Activated T-helper 2 cell treated with anti-CD3 and anti-CD28 coated beads, Interferon-gamma antibody, Interleukin-2, Interleukin-4, amounts not matched to agents 10 μg/mL and 5 μg/mL and 100 μg/mL, durations not matched to agents 14 hours and 24 hours and 36 hours (primary cell): ENCODE data around the gene DUSP12. TPM values are rescaled to one million over a fixed set of nuclear protein-coding genes. Genes with fewer than 3 reads are reported as not detected.
"Not testable (repeated sequence)": the region's sequence is repeated elsewhere in the genome, so short reads cannot be mapped to it uniquely, and the experiment has no call there.

Experiments used
- DNase-seq: peaks from one replicate; pipeline ENCODE4 v3.0.0; 2021; ENCODE audit warnings: low spot score
- H3K27ac Mint-ChIP-seq: one replicate; pipeline ENCODE4 v1.8.0; 2021; ENCODE audit warnings: mixed read lengths
- H3K27me3 Mint-ChIP-seq: one replicate; pipeline ENCODE4 v1.8.0; 2021; ENCODE audit warnings: low read depth, mixed read lengths
- H3K36me3 Mint-ChIP-seq: one replicate; pipeline ENCODE4 v1.8.0; 2021; ENCODE audit warnings: low read depth, mixed read lengths
- H3K4me1 Mint-ChIP-seq: one replicate; pipeline ENCODE4 v1.8.0; 2021; ENCODE audit warnings: low read depth, mixed read lengths
- H3K4me3 Mint-ChIP-seq: one replicate; pipeline ENCODE4 v1.8.0; 2021; ENCODE audit warnings: low read depth, mild to moderate bottlenecking, moderate library complexity, mixed read lengths
- H3K9me3 Mint-ChIP-seq: one replicate; pipeline ENCODE4 v1.8.0; 2021; ENCODE audit warnings: mixed read lengths
- intact Hi-C: fragments of 100-400 bp; cut with micrococcal nuclease; formaldehyde crosslinking; loops from one replicate; pipeline ENCODE4 v1.15.1; 2023
- total RNA-seq: library from RNA; stranded (reverse); gene quantifications from 2 replicates; pipeline ENCODE4 v1.2.3, GENCODE V29; 2022

DUSP12 gene
- total RNA-seq, 1 donor from 2014 or later: 38.0 TPM

DNA sequence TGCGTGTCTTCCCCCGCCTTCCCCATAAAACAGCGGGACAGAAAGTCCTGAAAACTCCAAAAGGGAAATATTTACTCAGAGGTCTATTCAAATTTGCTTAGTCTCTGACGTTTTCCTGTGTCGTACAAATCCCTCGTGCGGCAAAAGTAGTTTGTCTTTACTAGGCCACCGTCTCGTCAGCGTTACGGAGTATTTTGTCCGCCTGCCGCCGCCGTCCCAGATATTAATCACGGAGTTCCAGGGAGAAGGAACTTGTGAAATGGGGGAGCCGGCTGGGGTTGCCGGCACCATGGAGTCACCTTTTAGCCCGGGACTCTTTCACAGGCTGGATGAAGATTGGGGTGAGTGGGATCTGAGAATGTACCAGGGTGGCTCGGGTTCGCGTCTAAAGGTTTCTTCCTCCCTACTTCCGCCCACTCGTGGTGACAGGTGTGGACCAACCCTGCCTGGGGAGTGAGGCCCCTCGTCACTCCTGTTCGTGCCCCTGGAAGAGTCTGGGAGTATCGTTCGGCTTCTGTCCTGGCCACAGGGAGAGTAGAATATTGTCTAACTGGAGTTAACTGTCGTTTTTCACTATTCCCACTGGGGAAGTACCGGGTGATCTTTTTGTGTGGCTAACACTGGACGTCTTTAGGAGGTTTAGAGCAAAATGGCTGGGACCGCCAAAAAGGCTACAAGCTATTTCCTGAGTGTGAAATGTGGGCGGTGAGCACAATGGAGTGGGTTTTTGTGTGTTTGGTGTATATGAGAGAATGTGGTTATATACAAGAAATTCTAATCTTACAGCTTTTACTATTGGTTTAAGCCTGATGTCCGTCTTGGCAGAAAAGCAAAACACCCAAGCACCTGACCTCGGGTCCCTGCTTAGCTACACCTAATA lies 16.8 kb downstream of the DUSP12 start, which contains the start of gene ATF6:
Gene ATF6 (plus strand): TSS at position 219 of the 880 bp plus-strand sequence. CDS start 41 bp downstream, at position 260.
- Mint-ChIP-seq H3K4me1 (peaks cover 40% of the 10 kb centered on the region), H3K4me3 (peak within 1 kb of the TSS; percentile 97), H3K9me3 (no peaks in the 10 kb centered on the region), H3K27me3 (no peaks in the 10 kb centered on the region), H3K36me3 (peaks cover 5% of the 10 kb centered on the region), H3K27ac (peak within 1 kb of the TSS; percentile 96)
- intact Hi-C loops: loop anchor here (1.0 to 10.0 kb wide), 3 partner anchors 16 to 795 kb away; partner anchors contain the start of gene UAP1
- peak; percentile 77 for DNase-seq

DNA sequence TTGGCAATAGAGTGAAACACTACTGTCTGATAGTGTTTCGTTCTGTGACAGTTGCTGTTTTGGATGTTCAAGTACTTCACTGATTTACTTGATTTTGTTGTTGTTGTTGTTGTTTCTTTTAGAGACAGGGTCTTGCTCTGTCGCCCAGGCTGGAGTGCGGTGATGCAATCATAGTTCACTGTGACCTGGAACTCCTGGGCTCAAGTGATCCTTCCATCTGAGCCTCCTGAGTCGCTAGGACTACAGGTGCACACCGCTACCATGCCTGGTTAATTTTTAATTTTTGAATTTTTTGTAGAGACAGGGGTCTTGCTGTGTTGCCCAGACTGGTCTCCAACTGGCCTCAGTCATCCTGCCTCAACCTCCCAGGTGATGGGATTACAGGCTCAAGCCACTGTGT lies 18.9 kb downstream of the DUSP12 start:
- Mint-ChIP-seq H3K4me1 (peaks cover 30% of the 10 kb centered on the region), H3K36me3 (peaks cover 5% of the 10 kb centered on the region), H3K4me3 (peak overlapping the region; percentile 97), H3K27ac (no peak overlapping the region), H3K9me3 (no peaks in the 10 kb centered on the region), H3K27me3 (no peaks in the 10 kb centered on the region)
- intact Hi-C loops: loop anchor here (10.0 kb wide), 1 partner anchor 266 kb away; no protein-coding TSS in a partner anchor
- DNase-seq: no peak

DNA sequence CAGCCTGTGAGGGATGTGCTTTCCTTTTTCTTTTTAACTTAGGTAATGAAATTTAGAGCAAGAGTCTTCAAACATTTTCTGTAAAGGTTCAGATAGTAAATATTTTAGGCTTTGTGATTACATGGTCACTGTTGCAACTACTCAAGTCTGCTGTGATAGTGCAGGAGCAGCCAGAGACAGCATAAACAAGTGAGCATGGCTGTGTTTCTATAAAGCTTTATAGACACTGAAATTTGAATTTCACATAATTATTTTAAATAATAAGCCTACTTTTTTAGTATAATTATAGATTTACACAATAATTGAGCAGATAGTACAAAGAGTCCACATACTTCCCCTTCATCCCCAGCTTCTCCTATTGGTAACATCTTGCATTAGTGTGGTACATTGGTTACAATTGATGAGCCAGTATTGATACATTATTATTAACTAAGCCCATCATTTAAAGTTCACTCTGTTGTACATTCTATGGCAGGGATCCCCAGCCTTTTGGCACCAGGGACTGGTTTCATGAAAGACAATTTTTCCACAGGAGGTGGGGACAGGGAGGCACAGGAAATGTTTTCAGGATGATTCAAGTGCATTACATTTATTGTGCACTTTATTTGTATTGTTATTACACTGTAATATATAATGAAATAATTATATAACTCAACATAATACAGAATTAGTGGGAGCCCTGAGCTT lies 19.5 kb downstream of the DUSP12 start:
- intact Hi-C loops: loop anchor here (10.0 kb wide), 1 partner anchor 266 kb away; no protein-coding TSS in a partner anchor
- Mint-ChIP-seq H3K4me3 (no peak overlapping the region), H3K4me1 (peaks cover 30% of the 10 kb centered on the region), H3K36me3 (peaks cover 5% of the 10 kb centered on the region), H3K9me3 (no peaks in the 10 kb centered on the region), H3K27me3 (no peaks in the 10 kb centered on the region), H3K27ac (no peak overlapping the region)
- no peak for DNase-seq

DNA sequence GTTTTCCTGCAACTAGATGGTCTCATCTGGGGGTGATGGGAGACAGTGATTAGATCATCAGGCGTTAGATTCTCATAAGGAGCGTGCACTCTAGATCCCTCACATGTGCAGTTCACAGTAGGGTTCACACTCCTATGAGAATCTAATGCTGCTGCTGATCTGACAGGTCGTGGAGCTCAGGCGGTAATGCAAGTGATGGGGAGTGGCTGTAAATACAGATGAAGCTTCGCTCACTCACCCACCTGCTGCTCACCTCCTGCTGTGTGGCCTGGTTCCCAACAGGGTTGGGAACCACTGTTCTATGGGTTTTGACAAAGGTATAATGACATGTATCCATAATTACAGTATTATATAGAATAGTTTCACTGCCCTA lies 20.1 kb downstream of the DUSP12 start:
- H3K9me3 Mint-ChIP-seq, H3K36me3 Mint-ChIP-seq, H3K27ac Mint-ChIP-seq, H3K4me3 Mint-ChIP-seq, DNase-seq, H3K27me3 Mint-ChIP-seq: not testable (repeated sequence)
- peaks cover 30% of the 10 kb centered on the region for H3K4me1 Mint-ChIP-seq
- intact Hi-C loops: loop anchor here (5.0 to 10.0 kb wide), 2 partner anchors 193 to 265 kb away; no protein-coding TSS in a partner anchor

DNA sequence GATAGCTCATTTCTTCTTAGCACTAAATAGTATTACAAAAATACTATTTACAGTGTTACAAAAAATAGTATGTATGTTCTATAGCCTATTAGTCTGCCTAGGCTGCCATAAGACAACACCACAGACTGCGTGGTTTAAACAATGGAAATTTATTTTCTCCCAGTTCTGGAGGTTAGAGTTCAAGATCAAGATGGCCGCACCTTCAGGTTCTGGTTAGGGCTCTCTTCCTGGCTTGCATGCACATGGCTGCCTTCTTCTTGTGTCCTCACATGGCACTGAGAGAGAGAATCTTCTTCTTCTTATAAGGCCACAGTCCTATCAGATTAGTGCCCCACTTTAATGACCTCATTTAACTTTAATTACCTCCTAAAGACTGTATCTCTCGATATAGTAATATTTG lies 20.7 kb downstream of the DUSP12 start:
- peak overlapping the region; percentile 50 for H3K27ac Mint-ChIP-seq
- peaks cover 30% of the 10 kb centered on the region for H3K4me1 Mint-ChIP-seq
- no peak for DNase-seq
- no peaks in the 10 kb centered on the region for H3K9me3 Mint-ChIP-seq
- peaks cover 5% of the 10 kb centered on the region for H3K36me3 Mint-ChIP-seq
- no peaks in the 10 kb centered on the region for H3K27me3 Mint-ChIP-seq
- intact Hi-C loops: loop anchor here (5.0 kb wide), 1 partner anchor 192 kb away; no protein-coding TSS in a partner anchor
- H3K4me3 Mint-ChIP-seq: peak overlapping the region; percentile 36

DNA sequence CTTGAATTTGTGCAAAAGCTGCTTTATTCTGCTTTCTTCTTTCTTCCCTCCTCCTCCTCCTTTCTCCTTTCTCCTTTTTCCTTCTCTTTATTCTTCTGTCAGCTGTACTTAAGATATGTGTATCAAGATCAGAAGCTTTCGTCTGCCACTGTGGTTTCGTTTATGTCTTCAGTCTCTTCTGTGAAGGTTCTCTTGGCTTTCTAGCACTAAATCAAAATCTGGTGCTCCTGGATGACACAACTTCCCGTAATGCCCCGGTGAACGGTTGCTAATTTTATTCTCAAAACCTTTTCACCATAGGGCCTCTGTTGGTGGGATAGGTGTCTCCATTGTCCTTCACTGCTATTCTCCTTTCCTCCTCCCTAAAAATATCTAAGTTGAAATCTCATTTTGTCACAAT lies 21.6 kb downstream of the DUSP12 start:
- Mint-ChIP-seq H3K27me3 (no peaks in the 10 kb centered on the region), H3K9me3 (no peaks in the 10 kb centered on the region), H3K4me1 (peaks cover 30% of the 10 kb centered on the region), H3K36me3 (peaks cover 5% of the 10 kb centered on the region), H3K4me3 (no peak overlapping the region), H3K27ac (no peak overlapping the region)
- no peak for DNase-seq
- intact Hi-C loops: loop anchor here (5.0 kb wide), 1 partner anchor 191 kb away; no protein-coding TSS in a partner anchor

DNA sequence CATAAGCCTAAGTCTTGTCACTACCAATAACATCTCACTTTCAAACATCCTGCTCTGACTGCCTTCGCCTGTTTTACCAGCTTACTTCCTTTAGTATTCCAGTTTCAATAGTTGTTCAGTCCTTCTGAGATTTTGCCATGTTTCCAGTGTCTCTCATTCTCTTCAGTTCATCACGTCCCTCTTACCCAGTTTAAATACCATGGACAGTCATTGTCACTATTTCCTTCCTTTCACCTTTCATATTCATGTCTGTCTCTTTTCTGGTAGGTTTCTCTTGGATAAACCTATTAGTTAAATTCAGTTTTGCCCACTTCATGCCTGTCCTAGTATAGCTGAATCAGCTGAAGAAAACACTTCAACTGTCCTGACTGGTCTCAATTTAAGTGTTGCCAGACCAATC lies 22.4 kb downstream of the DUSP12 start:
- Mint-ChIP-seq H3K27me3 (no peaks in the 10 kb centered on the region), H3K36me3 (peaks cover 5% of the 10 kb centered on the region), H3K4me3 (no peak overlapping the region), H3K9me3 (no peaks in the 10 kb centered on the region), H3K4me1 (peaks cover 28% of the 10 kb centered on the region), H3K27ac (no peak overlapping the region)
- DNase-seq: no peak
- intact Hi-C loops: loop anchor here (2.0 to 5.0 kb wide), 2 partner anchors 17 to 190 kb away; no protein-coding TSS in a partner anchor

DNA sequence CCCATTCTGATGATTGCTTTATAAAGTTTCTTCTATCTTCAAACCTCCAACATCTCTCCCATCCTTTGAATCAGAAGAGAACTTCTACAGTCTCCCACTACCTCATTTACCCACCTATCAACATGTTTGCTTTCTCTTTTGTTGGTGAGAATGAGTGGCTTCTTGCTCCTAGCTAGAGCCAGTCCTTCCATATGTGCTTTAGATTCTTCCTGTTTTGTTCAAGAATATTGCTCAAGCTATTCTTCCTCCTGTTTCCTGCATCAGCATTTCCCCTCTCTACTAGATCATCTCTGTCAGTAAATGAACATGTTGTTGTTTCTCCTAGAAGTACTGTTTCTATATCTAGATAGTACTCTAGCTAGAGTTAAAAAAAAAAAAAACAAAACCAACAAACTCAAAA lies 22.8 kb downstream of the DUSP12 start:
- H3K27me3 Mint-ChIP-seq: no peaks in the 10 kb centered on the region

DNA sequence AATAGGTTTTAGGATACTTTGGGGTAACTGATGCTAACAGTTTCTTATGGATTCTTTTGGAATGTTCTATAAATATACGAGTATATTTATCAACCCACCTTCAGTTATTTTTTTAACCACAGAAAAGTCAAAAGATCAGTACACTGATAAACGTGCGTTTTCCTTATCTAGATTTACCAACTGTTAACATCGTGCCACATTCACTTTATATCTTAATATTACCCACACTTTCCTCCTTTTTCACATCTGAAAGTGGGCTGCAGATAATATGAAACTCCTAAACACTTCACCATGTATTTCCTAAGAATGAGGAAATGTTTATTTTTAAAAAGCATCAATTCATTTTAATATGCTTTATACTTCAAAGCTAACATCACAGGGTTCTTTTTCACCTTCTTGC lies 24.2 kb downstream of the DUSP12 start:
- Mint-ChIP-seq H3K36me3 (peaks cover 4% of the 10 kb centered on the region), H3K27ac (peak overlapping the region; percentile 2), H3K27me3 (no peaks in the 10 kb centered on the region), H3K4me3 (peak overlapping the region; percentile 27), H3K4me1 (peaks cover 26% of the 10 kb centered on the region), H3K9me3 (no peaks in the 10 kb centered on the region)
- no peak for DNase-seq
- intact Hi-C loops: loop anchor here (2.0 to 5.0 kb wide), 2 partner anchors 15 to 189 kb away; no protein-coding TSS in a partner anchor

More for the DNA sequence above, 22.8 kb downstream of the DUSP12 start:
- intact Hi-C loops: loop anchor here (2.0 to 5.0 kb wide), 2 partner anchors 16 to 190 kb away; no protein-coding TSS in a partner anchor
- Mint-ChIP-seq H3K36me3 (peaks cover 5% of the 10 kb centered on the region), H3K27ac (no peak overlapping the region), H3K9me3 (no peaks in the 10 kb centered on the region), H3K4me3 (no peak overlapping the region), H3K4me1 (peaks cover 26% of the 10 kb centered on the region)
- DNase-seq: no peak

DNA sequence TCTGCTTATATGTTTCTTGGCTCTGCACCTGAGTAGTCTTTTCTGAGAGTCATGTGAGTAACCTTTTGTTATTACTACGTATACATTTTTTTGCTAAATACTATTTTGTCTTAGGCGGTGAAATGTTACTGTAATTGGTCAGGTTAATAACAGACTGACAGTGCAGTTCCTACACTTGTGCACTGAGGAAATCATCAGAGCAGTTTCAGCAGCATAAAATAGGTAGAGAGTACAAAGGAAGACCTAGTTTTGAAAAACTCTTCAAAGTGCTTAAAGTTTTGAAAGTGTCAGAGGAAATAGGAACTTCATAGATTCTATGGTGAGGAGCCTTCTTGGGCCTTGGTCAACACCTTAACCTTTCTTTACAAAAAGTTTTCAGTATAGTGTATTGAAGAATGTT lies 27.7 kb downstream of the DUSP12 start:
- intact Hi-C loops: no loop called here
- H3K4me3 Mint-ChIP-seq: no peak overlapping the region
- H3K4me1 Mint-ChIP-seq: peaks cover 25% of the 10 kb centered on the region
- H3K27ac Mint-ChIP-seq: no peak overlapping the region
- H3K36me3 Mint-ChIP-seq: peaks cover 15% of the 10 kb centered on the region
- H3K27me3 Mint-ChIP-seq: no peaks in the 10 kb centered on the region
- H3K9me3 Mint-ChIP-seq: no peaks in the 10 kb centered on the region
- DNase-seq: no peak

DNA sequence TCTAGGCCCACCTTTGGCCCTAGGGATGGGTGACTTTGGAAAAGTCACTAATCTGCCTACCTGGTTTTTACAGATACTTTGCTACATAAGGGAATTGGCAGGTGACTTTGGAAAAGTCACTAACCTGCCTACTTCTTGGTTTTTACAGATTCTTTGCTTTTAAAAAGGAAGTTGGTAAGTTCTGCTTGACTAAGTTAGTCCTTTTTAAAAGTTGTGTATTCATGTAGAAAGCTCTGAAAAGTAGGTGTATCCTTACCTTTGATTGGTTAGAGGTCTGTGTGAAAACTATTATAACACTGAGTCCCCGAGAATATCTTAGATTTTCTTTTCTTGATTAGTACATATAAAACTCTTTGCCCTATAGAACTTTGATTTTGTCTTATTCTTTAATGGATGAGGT lies 28.9 kb downstream of the DUSP12 start:
- Mint-ChIP-seq H3K9me3 (no peaks in the 10 kb centered on the region), H3K4me3 (no peak overlapping the region), H3K27me3 (no peaks in the 10 kb centered on the region), H3K27ac (no peak overlapping the region), H3K4me1 (peaks cover 27% of the 10 kb centered on the region), H3K36me3 (peaks cover 25% of the 10 kb centered on the region)
- no peak for DNase-seq
- intact Hi-C loops: no loop called here

DNA sequence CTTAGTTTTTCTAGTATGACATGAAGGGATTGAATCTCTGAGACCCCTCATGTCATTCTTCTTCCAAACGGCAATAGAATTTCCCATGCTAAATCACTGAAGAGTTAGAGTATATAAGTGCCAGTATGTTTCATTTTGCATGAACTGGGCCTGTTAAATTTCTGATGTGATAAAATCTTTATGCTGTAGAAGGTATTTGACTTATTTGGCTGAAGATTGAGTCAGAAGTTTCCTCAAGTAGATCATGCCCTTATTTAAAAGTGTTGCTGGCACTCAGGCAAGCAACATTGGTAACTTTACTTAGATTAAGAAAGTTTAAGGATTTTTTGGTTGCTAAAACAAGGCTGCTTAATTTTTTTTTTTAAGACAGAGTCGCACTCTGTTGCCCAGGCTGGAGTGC lies 29.8 kb downstream of the DUSP12 start:
- Mint-ChIP-seq H3K27me3 (no peaks in the 10 kb centered on the region), H3K27ac (no peak overlapping the region), H3K36me3 (peaks cover 33% of the 10 kb centered on the region), H3K4me1 (peaks cover 23% of the 10 kb centered on the region), H3K9me3 (no peaks in the 10 kb centered on the region), H3K4me3 (no peak overlapping the region)
- intact Hi-C loops: no loop called here
- no peak for DNase-seq
